PC-3 (cell line): ENCODE measurements around the gene SPRED3.

Source experiments
- EZH2 ChIP-seq: fragments of 300-600 bp; sonication (generic); IDR thresholded peaks from one replicate; pipeline ENCODE4 v1.6.1; 2017; ENCODE audit warnings: antibody characterized with exemption, mild to moderate bottlenecking, low read length; ENCODE audit not compliant: unreplicated experiment
- EZH2phosphoT487 ChIP-seq: fragments of 300-600 bp; sonication (generic); IDR thresholded peaks from 2 replicates; pipeline ENCODE4 v1.6.1; 2018; ENCODE audit warnings: mild to moderate bottlenecking, antibody characterized with exemption, low read length, borderline replicate concordance
- TF ChIP-seq, protein P1 (sequence below): fragments of 300-600 bp; sonication (generic); conservative IDR thresholded peaks from 2 replicates; pipeline ENCODE4 v1.5.1; 2017; ENCODE audit warnings: antibody characterized with exemption, low read depth, mild to moderate bottlenecking, low read length

DNA sequence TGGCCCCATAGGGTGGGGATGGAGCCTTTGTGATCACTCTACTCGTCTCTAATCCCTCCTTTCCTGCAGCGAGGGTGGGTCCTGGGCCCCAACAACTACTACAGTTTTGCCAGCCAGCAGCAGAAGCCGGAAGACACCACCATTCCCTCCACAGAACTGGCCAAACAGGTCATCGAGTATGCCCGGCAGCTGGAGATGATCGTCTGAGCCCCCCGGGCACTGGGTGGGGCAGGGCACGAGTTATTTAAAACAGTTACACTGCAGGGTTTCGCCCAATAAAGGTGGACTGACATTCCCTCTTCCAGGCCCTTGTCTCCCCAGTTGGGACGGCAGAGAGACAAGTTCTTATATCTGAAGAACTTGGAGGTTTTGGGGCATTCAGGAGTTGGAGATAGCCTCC is 5.3 kb upstream of the SPRED3 start:
- TF ChIP-seq, protein P1, sequence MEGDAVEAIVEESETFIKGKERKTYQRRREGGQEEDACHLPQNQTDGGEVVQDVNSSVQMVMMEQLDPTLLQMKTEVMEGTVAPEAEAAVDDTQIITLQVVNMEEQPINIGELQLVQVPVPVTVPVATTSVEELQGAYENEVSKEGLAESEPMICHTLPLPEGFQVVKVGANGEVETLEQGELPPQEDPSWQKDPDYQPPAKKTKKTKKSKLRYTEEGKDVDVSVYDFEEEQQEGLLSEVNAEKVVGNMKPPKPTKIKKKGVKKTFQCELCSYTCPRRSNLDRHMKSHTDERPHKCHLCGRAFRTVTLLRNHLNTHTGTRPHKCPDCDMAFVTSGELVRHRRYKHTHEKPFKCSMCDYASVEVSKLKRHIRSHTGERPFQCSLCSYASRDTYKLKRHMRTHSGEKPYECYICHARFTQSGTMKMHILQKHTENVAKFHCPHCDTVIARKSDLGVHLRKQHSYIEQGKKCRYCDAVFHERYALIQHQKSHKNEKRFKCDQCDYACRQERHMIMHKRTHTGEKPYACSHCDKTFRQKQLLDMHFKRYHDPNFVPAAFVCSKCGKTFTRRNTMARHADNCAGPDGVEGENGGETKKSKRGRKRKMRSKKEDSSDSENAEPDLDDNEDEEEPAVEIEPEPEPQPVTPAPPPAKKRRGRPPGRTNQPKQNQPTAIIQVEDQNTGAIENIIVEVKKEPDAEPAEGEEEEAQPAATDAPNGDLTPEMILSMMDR, result no peak
- TF ChIP-seq EZH2 (no peak), EZH2phosphoT487 (no peak)
